ENCODE data around the gene DHX16. TPM values are rescaled to one million over a fixed set of nuclear protein-coding genes. Genes with fewer than 3 reads are reported as not detected.

Gene DHX16
- total and polyA plus RNA-seq, 9 of the 15 experiments (the other 6 are each of a cell fraction or from before 2014, with no cell fraction given), result 14.6 to 66.1 (median 47.5) TPM

DNA sequence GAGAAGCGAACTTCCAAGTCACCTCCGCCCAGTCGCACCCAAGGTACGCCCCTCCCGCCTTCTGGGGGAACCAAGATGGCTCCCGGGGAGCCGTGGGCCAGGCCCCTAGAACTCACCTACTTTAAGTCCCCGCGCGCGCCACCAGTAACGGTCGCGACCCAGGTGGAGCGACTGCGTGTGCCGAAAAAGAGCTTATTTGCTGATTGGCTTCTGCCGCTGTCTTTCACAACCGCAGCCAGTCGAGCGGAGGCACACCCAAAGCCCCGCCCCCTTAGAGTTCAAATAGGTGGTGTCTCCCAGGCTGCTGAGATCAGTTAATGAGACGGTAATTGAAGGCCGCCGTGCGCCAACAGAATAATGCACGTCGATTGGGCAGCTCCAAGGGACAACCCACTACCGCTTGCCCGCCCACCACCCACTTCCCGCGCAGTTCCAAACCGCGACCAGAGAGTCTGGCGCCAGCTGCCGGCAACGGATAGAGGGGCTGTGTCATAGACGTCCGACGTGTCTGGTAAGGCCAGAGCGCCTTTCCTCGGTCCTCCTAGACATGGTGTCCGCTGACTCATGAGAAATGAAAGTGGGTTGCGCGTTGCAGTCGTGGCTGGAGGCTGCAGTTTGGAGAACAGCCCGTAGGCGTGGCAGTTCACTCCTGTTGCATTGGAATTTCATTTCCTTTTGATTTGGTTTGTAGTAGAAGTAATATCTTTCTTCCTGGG lies 44.5 kb upstream of the DHX16 start, which contains the start of gene MDC1 (continued):
- TF ChIP-seq NFYB (IDR thresholded peaks at IDR 0.05; ENCODE audit: extremely low read depth, insufficient read length) (peak; percentile 91), ZKSCAN3 (CRISPR knock-in tag; IDR thresholded peaks at IDR 0.05) (no peak), SP1 (CRISPR knock-in tag; IDR thresholded peaks at IDR 0.05) (peak; percentile 99), SOX6 (IDR thresholded peaks at IDR 0.05) (peak; percentile 86), GATA2 (CRISPR knock-in tag; IDR thresholded peaks at IDR 0.05) (peak; percentile 20; the same call in 1 of the 2 replicates), CSDE1 (IDR thresholded peaks at IDR 0.05) (peak in 1 of 2 experiments; percentile 62; a peak in 1 of 4 replicates), STAG1 (CRISPR knock-in tag; IDR thresholded peaks at IDR 0.05; ENCODE audit: borderline replicate concordance) (no peak), SAP30 (IDR thresholded peaks at IDR 0.05; ENCODE audit: borderline replicate concordance, insufficient read depth, low read depth, low read length, poor library complexity, severe bottlenecking) (peak; percentile 53), ZNF41 (CRISPR knock-in tag; conservative IDR thresholded peaks at IDR 0.05) (no peak), MTA1 (IDR thresholded peaks at IDR 0.05; ENCODE audit: borderline replicate concordance) (no peak; the same call in 1 of the 2 replicates), HDAC2 (IDR thresholded peaks at IDR 0.05) (peak; percentile 45; the same call in 1 of the 2 replicates), NFXL1 (CRISPR knock-in tag; IDR thresholded peaks at IDR 0.05) (no peak), ELF2 (CRISPR knock-in tag; IDR thresholded peaks at IDR 0.05) (0 out of 2 replicates have a peak, but pooled peaks have one; percentile 19), ARID2 (IDR thresholded peaks at IDR 0.05) (no peak), ZNF699 (CRISPR knock-in tag; IDR thresholded peaks at IDR 0.05; ENCODE audit: insufficient replicate concordance) (no peak), CBX8 (IDR thresholded peaks at IDR 0.05; ENCODE audit: borderline replicate concordance, extremely low read depth, low read depth, low read length, poor library complexity, severe bottlenecking) (no peak)
- TF ChIP-seq, protein P1, sequence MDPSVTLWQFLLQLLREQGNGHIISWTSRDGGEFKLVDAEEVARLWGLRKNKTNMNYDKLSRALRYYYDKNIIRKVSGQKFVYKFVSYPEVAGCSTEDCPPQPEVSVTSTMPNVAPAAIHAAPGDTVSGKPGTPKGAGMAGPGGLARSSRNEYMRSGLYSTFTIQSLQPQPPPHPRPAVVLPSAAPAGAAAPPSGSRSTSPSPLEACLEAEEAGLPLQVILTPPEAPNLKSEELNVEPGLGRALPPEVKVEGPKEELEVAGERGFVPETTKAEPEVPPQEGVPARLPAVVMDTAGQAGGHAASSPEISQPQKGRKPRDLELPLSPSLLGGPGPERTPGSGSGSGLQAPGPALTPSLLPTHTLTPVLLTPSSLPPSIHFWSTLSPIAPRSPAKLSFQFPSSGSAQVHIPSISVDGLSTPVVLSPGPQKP (CRISPR knock-in tag; IDR thresholded peaks at IDR 0.05), result no peak
- TF ChIP-seq, protein P2, sequence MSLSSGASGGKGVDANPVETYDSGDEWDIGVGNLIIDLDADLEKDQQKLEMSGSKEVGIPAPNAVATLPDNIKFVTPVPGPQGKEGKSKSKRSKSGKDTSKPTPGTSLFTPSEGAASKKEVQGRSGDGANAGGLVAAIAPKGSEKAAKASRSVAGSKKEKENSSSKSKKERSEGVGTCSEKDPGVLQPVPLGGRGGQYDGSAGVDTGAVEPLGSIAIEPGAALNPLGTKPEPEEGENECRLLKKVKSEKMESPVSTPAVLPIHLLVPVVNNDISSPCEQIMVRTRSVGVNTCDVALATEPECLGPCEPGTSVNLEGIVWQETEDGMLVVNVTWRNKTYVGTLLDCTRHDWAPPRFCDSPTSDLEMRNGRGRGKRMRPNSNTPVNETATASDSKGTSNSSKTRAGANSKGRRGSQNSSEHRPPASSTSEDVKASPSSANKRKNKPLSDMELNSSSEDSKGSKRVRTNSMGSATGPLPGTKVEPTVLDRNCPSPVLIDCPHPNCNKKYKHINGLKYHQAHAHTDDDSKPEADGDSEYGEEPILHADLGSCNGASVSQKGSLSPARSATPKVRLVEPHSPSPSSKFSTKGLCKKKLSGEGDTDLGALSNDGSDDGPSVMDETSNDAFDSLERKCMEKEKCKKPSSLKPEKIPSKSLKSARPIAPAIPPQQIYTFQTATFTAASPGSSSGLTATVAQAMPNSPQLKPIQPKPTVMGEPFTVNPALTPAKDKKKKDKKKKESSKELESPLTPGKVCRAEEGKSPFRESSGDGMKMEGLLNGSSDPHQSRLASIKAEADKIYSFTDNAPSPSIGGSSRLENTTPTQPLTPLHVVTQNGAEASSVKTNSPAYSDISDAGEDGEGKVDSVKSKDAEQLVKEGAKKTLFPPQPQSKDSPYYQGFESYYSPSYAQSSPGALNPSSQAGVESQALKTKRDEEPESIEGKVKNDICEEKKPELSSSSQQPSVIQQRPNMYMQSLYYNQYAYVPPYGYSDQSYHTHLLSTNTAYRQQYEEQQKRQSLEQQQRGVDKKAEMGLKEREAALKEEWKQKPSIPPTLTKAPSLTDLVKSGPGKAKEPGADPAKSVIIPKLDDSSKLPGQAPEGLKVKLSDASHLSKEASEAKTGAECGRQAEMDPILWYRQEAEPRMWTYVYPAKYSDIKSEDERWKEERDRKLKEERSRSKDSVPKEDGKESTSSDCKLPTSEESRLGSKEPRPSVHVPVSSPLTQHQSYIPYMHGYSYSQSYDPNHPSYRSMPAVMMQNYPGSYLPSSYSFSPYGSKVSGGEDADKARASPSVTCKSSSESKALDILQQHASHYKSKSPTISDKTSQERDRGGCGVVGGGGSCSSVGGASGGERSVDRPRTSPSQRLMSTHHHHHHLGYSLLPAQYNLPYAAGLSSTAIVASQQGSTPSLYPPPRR (CRISPR knock-in tag; IDR thresholded peaks at IDR 0.05; ENCODE audit: borderline replicate concordance), result peak; percentile 94
- TF ChIP-seq, protein P3, sequence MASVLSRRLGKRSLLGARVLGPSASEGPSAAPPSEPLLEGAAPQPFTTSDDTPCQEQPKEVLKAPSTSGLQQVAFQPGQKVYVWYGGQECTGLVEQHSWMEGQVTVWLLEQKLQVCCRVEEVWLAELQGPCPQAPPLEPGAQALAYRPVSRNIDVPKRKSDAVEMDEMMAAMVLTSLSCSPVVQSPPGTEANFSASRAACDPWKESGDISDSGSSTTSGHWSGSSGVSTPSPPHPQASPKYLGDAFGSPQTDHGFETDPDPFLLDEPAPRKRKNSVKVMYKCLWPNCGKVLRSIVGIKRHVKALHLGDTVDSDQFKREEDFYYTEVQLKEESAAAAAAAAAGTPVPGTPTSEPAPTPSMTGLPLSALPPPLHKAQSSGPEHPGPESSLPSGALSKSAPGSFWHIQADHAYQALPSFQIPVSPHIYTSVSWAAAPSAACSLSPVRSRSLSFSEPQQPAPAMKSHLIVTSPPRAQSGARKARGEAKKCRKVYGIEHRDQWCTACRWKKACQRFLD (CRISPR knock-in tag; IDR thresholded peaks at IDR 0.05), result peak; percentile 96
- TF ChIP-seq, protein P4, sequence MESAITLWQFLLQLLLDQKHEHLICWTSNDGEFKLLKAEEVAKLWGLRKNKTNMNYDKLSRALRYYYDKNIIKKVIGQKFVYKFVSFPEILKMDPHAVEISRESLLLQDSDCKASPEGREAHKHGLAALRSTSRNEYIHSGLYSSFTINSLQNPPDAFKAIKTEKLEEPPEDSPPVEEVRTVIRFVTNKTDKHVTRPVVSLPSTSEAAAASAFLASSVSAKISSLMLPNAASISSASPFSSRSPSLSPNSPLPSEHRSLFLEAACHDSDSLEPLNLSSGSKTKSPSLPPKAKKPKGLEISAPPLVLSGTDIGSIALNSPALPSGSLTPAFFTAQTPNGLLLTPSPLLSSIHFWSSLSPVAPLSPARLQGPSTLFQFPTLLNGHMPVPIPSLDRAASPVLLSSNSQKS (CRISPR knock-in tag; IDR thresholded peaks at IDR 0.05), result no peak

Measured in K562 (cell line).